SK-N-SH (cell line): Measurements from ENCODE around the gene WNT9B. TPM values are rescaled to one million over a fixed set of nuclear protein-coding genes. Genes with fewer than 3 reads are reported as not detected.

Experiments
- CTCF ChIA-PET: fragments of 300-600, 350-600 bp; formaldehyde crosslinking; extraction: SDS; loops from one replicate; lab custom pipeline; 2021; lab: Yijun Ruan, JAX
- POLR2A ChIA-PET: fragments of 350-600 bp; sonication (Branson Sonifier 250); formaldehyde crosslinking; extraction: SDS; loops from one replicate; lab custom pipeline; 2020; ENCODE audit warnings: antibody characterized with exemption, inconsistent platforms; lab: Yijun Ruan, JAX
- DNase-seq: peaks from one replicate; pipeline ENCODE4 v3.0.0; 2012
- H2AFZ ChIP-seq: fragments of 200-600 bp; sonication (generic); 2 replicates; pipeline ENCODE4 v1.8.1; 2016; ENCODE audit warnings: antibody characterized with exemption, mild to moderate bottlenecking, low read depth
- H3F3A ChIP-seq: fragments of 200-600 bp; sonication (generic); replicated peaks from 2 replicates; pipeline ENCODE3; 2016; ENCODE audit warnings: antibody characterized with exemption, mild to moderate bottlenecking; ENCODE audit not compliant: insufficient read depth
- H3K27ac ChIP-seq, 2 experiments: fragments of 200-500 bp in 1 of 2; fragments of 200-600 bp in 1 of 2; sonication (Bioruptor generic) in 1 of 2; sonication (generic), shearing (Covaris generic) in 1 of 2; 2 replicates each; pipeline versions ENCODE4 v1.5.1 to v1.6.1; 2014 to 2016; ENCODE audit warnings: low read depth in 2 of 2, inconsistent platforms in 1 of 2, low read length in 1 of 2, mild to moderate bottlenecking in 1 of 2, mixed read lengths in 1 of 2
- H3K27me3 ChIP-seq: fragments of 200-600 bp; sonication (generic), shearing (Covaris generic); 2 replicates; pipeline ENCODE4 v1.6.1; 2016; ENCODE audit warnings: mixed run types; ENCODE audit not compliant: insufficient read depth
- H3K36me3 ChIP-seq, 2 experiments: fragments of 200-500 bp in 1 of 2; fragments of 200-600 bp in 1 of 2; sonication (Bioruptor generic) in 1 of 2; sonication (generic) in 1 of 2; replicated peaks in 1 of 2; 2 replicates each; pipeline versions ENCODE3 to v1.5.1; 2014 to 2016; ENCODE audit warnings: low read length in 1 of 2, mild to moderate bottlenecking in 1 of 2; ENCODE audit not compliant: insufficient read depth in 2 of 2, control insufficient read depth in 1 of 2
- H3K4me1 ChIP-seq, 2 experiments: fragments of 200-500 bp in 1 of 2; fragments of 200-600 bp in 1 of 2; sonication (Bioruptor generic) in 1 of 2; sonication (generic), shearing (Covaris generic) in 1 of 2; 2 replicates each; pipeline versions ENCODE4 v1.5.1 to v1.6.1; 2014 to 2016; ENCODE audit warnings: low read depth in 1 of 2, low read length in 1 of 2, mixed run types in 1 of 2; ENCODE audit not compliant: insufficient read depth in 2 of 2, control insufficient read depth in 1 of 2
- H3K4me2 ChIP-seq: fragments of 200-600 bp; sonication (generic), shearing (Covaris generic); 2 replicates; pipeline ENCODE4 v1.6.1; 2017; ENCODE audit warnings: mixed run types
- H3K4me3 ChIP-seq, 2 experiments: fragments of 200-500 bp in 1 of 2; fragments of 200-600 bp in 1 of 2; sonication (Bioruptor generic) in 1 of 2; sonication (generic), shearing (Covaris generic) in 1 of 2; 2 replicates each; pipeline versions ENCODE4 v1.5.1 to v1.8.1; 2014 to 2016; ENCODE audit warnings: low read depth in 2 of 2, inconsistent platforms in 1 of 2, low read length in 1 of 2, mild to moderate bottlenecking in 1 of 2, mixed read lengths in 1 of 2, moderate library complexity in 1 of 2
- H3K79me2 ChIP-seq: fragments of 200-600 bp; sonication (generic); 2 replicates; pipeline ENCODE4 v1.8.1; 2017; ENCODE audit warnings: mild to moderate bottlenecking; ENCODE audit not compliant: insufficient read depth
- H3K9ac ChIP-seq: fragments of 200-600 bp; sonication (generic); 2 replicates; pipeline ENCODE4 v1.6.1; 2017; ENCODE audit warnings: mixed run types
- H3K9me2 ChIP-seq: fragments of 200-600 bp; sonication (generic); 2 replicates; pipeline ENCODE4 v1.6.1; 2017; ENCODE audit warnings: mixed run types
- H3K9me3 ChIP-seq: fragments of 200-600 bp; sonication (generic); 2 replicates; pipeline ENCODE4 v1.6.1; 2017; ENCODE audit warnings: mixed run types, mild to moderate bottlenecking, moderate library complexity
- H4K20me1 ChIP-seq: fragments of 200-600 bp; sonication (generic); 2 replicates; pipeline ENCODE4 v1.6.1; 2017; ENCODE audit warnings: mild to moderate bottlenecking, mixed run types; ENCODE audit not compliant: insufficient read depth
- CHD2 ChIP-seq: fragments of 150-350 bp; IDR thresholded peaks from 2 replicates; pipeline ENCODE4 v1.6.1; 2018; ENCODE audit warnings: low read length; ENCODE audit not compliant: partially characterized antibody
- EP300 ChIP-seq, 2 experiments: IDR thresholded peaks; 2 replicates each; pipeline versions ENCODE4 v1.4.0 to v1.6.1; 2012; ENCODE audit warnings: borderline replicate concordance in 1 of 2, low read depth in 1 of 2, low read length in 1 of 2
- GATA2 ChIP-seq: sonication (generic); formaldehyde crosslinking; IDR thresholded peaks from 2 replicates; pipeline ENCODE4 v1.5.0; 2020; ENCODE audit warnings: mild to moderate bottlenecking, missing genetic modification reagents
- IRF3 ChIP-seq: fragments of 150-350 bp; IDR thresholded peaks from 2 replicates; pipeline ENCODE4 v1.6.1; 2016; ENCODE audit warnings: mild to moderate bottlenecking, low read depth, low read length
- MAX ChIP-seq: IDR thresholded peaks from 2 replicates; pipeline ENCODE4 v1.4.0; 2012; ENCODE audit warnings: low read depth
- RCOR1 ChIP-seq: fragments of 150-350 bp; IDR thresholded peaks from 2 replicates; pipeline ENCODE4 v1.6.1; 2017; ENCODE audit warnings: antibody characterized with exemption, low read length
- RXRA ChIP-seq: IDR thresholded peaks from 2 replicates; pipeline ENCODE4 v1.4.0; 2012; ENCODE audit warnings: low read depth, mild to moderate bottlenecking, borderline replicate concordance
- SIN3A ChIP-seq: IDR thresholded peaks from 2 replicates; pipeline ENCODE4 v1.6.1; 2012; ENCODE audit warnings: low read depth, mild to moderate bottlenecking, low read length, moderate library complexity, borderline replicate concordance
- TEAD4 ChIP-seq: IDR thresholded peaks from 2 replicates; pipeline ENCODE4 v1.4.0; 2012; ENCODE audit warnings: mild to moderate bottlenecking, borderline replicate concordance; ENCODE audit not compliant: insufficient read depth
- YY1 ChIP-seq: IDR thresholded peaks from 2 replicates; pipeline ENCODE4 v1.4.0; 2012; ENCODE audit warnings: low read depth, mild to moderate bottlenecking
- ZBTB33 ChIP-seq: IDR thresholded peaks from 2 replicates; pipeline ENCODE4 v1.4.0; 2012; ENCODE audit warnings: low read depth, borderline replicate concordance
- WGBS: methylation state at CpG from one replicate; pipeline ENCODE4 v1.1.6; 2017; ENCODE audit warnings: low lambda C conversion rate; 5-methylcytosine and 5-hydroxymethylcytosine counted together
- polyA plus RNA-seq, 3 experiments: library from polyadenylated mRNA; depleted of rRNA; stranded (reverse); fragments of >200 nt; gene quantifications; 2 replicates each; pipeline ENCODE4 v1.2.3, GENCODE V29; 2012
- TF ChIP-seq, protein P1 (sequence below): IDR thresholded peaks from 2 replicates; pipeline ENCODE4 v1.4.0; 2012; ENCODE audit warnings: low read depth, borderline replicate concordance
- TF ChIP-seq, protein P2 (sequence below): IDR thresholded peaks from 2 replicates; pipeline ENCODE4; 2012

WNT9B gene
- polyA plus RNA-seq, 1 of the 3 experiments (the other 2 are of a cell fraction), result not detected

DNA sequence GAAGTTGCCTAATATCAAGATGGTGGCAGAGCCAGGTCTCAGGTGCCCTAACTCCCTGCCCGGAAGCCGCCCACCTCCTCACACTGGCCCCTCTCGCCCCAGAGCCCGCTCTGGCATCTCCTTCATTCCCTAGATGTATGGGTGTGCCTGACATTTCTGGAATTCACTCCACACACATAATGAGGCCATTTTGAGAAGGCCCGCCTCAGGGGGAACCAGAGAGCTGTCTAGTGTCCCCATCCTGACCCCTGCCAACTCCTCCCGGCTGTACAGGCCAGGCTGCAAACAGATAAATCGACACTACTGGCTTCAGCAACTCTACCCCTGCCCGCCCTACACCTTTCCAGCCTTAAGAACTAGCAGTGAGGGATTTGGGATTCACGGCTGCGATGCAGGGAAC, 40.5 kb upstream of the WNT9B start:
- POLR2A ChIA-PET, result no interaction called here
- WGBS, result 89% methylated on average over 10 of the region's 10 CpGs
- H3K9ac ChIP-seq, result no peak overlapping the region

More for the DNA sequence above, 40.5 kb upstream of the WNT9B start:
- Histone ChIP-seq H3K4me3 (no peak overlapping the region), H3K79me2 (no peaks in the 10 kb centered on the region), H3K9me2 (no peaks in the 10 kb centered on the region), H2AFZ (no peak overlapping the region), H3K4me1 (peaks cover 0 to 48% of the 10 kb centered on the region in 2 experiments; a peak in 1 of 4 replicates), H3F3A (no peaks in the 10 kb centered on the region), H3K9me3 (no peaks in the 10 kb centered on the region), H3K27me3 (no peaks in the 10 kb centered on the region), H3K36me3 (no peaks in the 10 kb centered on the region), H3K27ac (peak overlapping the region in 1 of 2 experiments; percentile 91; a peak in 1 of 4 replicates), H3K4me2 (no peak overlapping the region), H4K20me1 (no peaks in the 10 kb centered on the region)
- DNase-seq, result no peak
- no peak for TF ChIP-seq ZBTB33
- no peak for TF ChIP-seq YY1
- TF ChIP-seq, protein P1, sequence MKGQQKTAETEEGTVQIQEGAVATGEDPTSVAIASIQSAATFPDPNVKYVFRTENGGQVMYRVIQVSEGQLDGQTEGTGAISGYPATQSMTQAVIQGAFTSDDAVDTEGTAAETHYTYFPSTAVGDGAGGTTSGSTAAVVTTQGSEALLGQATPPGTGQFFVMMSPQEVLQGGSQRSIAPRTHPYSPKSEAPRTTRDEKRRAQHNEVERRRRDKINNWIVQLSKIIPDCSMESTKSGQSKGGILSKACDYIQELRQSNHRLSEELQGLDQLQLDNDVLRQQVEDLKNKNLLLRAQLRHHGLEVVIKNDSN, result no peak
- no peak for TF ChIP-seq GATA2
- no peak for TF ChIP-seq TEAD4
- no peak for TF ChIP-seq IRF3
- TF ChIP-seq, protein P2, sequence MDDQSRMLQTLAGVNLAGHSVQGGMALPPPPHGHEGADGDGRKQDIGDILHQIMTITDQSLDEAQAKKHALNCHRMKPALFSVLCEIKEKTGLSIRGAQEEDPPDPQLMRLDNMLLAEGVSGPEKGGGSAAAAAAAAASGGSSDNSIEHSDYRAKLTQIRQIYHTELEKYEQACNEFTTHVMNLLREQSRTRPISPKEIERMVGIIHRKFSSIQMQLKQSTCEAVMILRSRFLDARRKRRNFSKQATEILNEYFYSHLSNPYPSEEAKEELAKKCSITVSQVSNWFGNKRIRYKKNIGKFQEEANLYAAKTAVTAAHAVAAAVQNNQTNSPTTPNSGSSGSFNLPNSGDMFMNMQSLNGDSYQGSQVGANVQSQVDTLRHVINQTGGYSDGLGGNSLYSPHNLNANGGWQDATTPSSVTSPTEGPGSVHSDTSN, result no peak
- TF ChIP-seq SIN3A, result no peak
- TF ChIP-seq MAX, result no peak
- no peak for TF ChIP-seq RXRA
- no peak for TF ChIP-seq RCOR1
- no peak for TF ChIP-seq EP300 (IDR thresholded peaks at IDR 0.05; ENCODE audit: borderline replicate concordance in 1 of 2, low read depth in 1 of 2, low read length in 1 of 2)
- no peak for TF ChIP-seq CHD2
- CTCF ChIA-PET, result interaction anchor here (2.0 to 4.2 kb wide), 3 partner anchors 14 to 31 kb away, joined by 8 to 19 read pairs (median 17); no protein-coding TSS in a partner anchor
